ENCODE measurements around the gene EEA1.

- TF ChIP-seq, protein P1, sequence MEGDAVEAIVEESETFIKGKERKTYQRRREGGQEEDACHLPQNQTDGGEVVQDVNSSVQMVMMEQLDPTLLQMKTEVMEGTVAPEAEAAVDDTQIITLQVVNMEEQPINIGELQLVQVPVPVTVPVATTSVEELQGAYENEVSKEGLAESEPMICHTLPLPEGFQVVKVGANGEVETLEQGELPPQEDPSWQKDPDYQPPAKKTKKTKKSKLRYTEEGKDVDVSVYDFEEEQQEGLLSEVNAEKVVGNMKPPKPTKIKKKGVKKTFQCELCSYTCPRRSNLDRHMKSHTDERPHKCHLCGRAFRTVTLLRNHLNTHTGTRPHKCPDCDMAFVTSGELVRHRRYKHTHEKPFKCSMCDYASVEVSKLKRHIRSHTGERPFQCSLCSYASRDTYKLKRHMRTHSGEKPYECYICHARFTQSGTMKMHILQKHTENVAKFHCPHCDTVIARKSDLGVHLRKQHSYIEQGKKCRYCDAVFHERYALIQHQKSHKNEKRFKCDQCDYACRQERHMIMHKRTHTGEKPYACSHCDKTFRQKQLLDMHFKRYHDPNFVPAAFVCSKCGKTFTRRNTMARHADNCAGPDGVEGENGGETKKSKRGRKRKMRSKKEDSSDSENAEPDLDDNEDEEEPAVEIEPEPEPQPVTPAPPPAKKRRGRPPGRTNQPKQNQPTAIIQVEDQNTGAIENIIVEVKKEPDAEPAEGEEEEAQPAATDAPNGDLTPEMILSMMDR (conservative IDR thresholded peaks at IDR 0.05; ENCODE audit: low read length): no peak
- TF ChIP-seq EZH2phosphoT487 (IDR thresholded peaks at IDR 0.05; ENCODE audit: borderline replicate concordance, low read depth, low read length): no peak
These were observed 27.0 kb upstream of the EEA1 start for GRCh38 chr12:92955997-92956663.
